Right lobe of liver (tissue), 6 donors: ENCODE measurements around the gene CD151. TPM values are rescaled to one million over a fixed set of nuclear protein-coding genes. Genes with fewer than 3 reads are reported as not detected.

Experiments used
- ATAC-seq, 4 donors: fragments of 200-7000 bp; cut with Tn5 transposase; one replicate each; pipeline ENCODE4 v1.9.1; 2020; ENCODE audit warnings: mild to moderate bottlenecking in 4 of 4, moderate library complexity in 4 of 4
- DNase-seq, 3 donors: peaks; one replicate each; pipeline ENCODE4 v3.0.0-alpha.2; 2020
- H3K27ac ChIP-seq, 3 donors: fragments of 200-600 bp; one replicate each; pipeline ENCODE4 v1.8.0; 2022
- H3K27me3 ChIP-seq, 2 donors: fragments of 200-600 bp; one replicate each; pipeline ENCODE4 v1.8.0; 2022
- H3K36me3 ChIP-seq, 4 donors: fragments of 200-600 bp; sonication (generic) in 1 of 4; one replicate each; pipeline versions ENCODE4 v1.5.1 to v1.8.0; 2017 to 2022; ENCODE audit warnings: control low read depth in 1 of 4
- H3K4me1 ChIP-seq, 4 donors: fragments of 200-600 bp; sonication (generic) in 1 of 4; one replicate each; pipeline versions ENCODE4 v1.5.1 to v1.8.0; 2017 to 2022; ENCODE audit warnings: control low read depth in 1 of 4
- H3K4me3 ChIP-seq, 3 donors: fragments of 200-600 bp; one replicate each; pipeline ENCODE4 v1.8.0; 2022
- H3K9me3 ChIP-seq, 4 donors: fragments of 200-600 bp; sonication (generic) in 1 of 4; one replicate each; pipeline versions ENCODE4 v1.5.1 to v1.8.0; 2017 to 2022; ENCODE audit warnings: control low read depth in 1 of 4
- CTCF ChIP-seq, 4 donors: fragments of 200-600 bp in 3 of 4; fragments of 450-650 bp in 1 of 4; IDR thresholded peaks; one replicate each; pipeline versions ENCODE4 v1.5.1 to v1.8.0; 2016 to 2022; ENCODE audit warnings: antibody characterized with exemption in 4 of 4, mild to moderate bottlenecking in 2 of 4
- POLR2A ChIP-seq: fragments of 450-650 bp; IDR thresholded peaks from one replicate; pipeline ENCODE4 v1.6.1; 2017; ENCODE audit warnings: antibody characterized with exemption, mild to moderate bottlenecking
- WGBS: methylation state at CpG from one replicate; pipeline ENCODE4 v1.1.6; 2018; ENCODE audit warnings: low coverage, low lambda C conversion rate; ENCODE audit not compliant: insufficient coverage; ENCODE audit errors: missing lambda C conversion rate; 5-methylcytosine and 5-hydroxymethylcytosine counted together
- intact Hi-C, 2 donors: fragments of 100-400 bp; cut with DNase I; formaldehyde crosslinking; loops; one replicate each; pipeline versions ENCODE4 v1.11.2 to v1.14.1; 2022
- total RNA-seq, 6 experiments: library from RNA; depleted of rRNA in 2 of 6; stranded (reverse); fragments of >200 nt in 2 of 6; fragmentation: NEBNext Ultra II Directional in 3 of 6; extraction: Animal tissue kit (Norgen Biotek cat#: 25700) in 3 of 6; gene quantifications; one replicate each; pipeline versions ENCODE4 v1.1.0 to v1.2.4, GENCODE V29; 2016 to 2023
- donor health status: DM: no; HTN: yes; CAD: no.
- donor health status: DM: no; HTN: no; CAD: no.
- donor health status: DM: no; HTN: no; CAD: no.
- donor health status: DM: no; HTN: yes; CAD: no.
- donor health status: DM: no; HTN: yes; CAD: no.

The CD151 gene
- total RNA-seq, 6 experiments from 2014 or later: 70.8 to 156 (median 135) TPM

- Histone ChIP-seq H3K4me1 (peaks cover 0 to 35% (median 15%) of the 10 kb centered on the region in 4 donors), H3K4me3 (no peak overlapping the region), H3K27me3 (no peaks in the 10 kb centered on the region), H3K36me3 (peaks cover 0 to 33% (median 21%) of the 10 kb centered on the region in 4 donors), H3K9me3 (no peaks in the 10 kb centered on the region), H3K27ac (no peak overlapping the region)
- no peak for TF ChIP-seq CTCF (IDR thresholded peaks at IDR 0.05)
- no CpG with 5 or more reads among the region's 14 CpGs for WGBS
- ATAC-seq (no peak), DNase-seq (no peak)
- intact Hi-C loops: no loop called here
These were observed 3.5 kb downstream of the CD151 start for GRCh38 chr11:836274-836673.

- Histone ChIP-seq H3K36me3 (peaks cover 0 to 33% (median 21%) of the 10 kb centered on the region in 4 donors), H3K27ac (no peak overlapping the region), H3K4me3 (no peak overlapping the region), H3K9me3 (no peaks in the 10 kb centered on the region), H3K4me1 (peaks cover 0 to 36% (median 14%) of the 10 kb centered on the region in 4 donors), H3K27me3 (no peaks in the 10 kb centered on the region)
- 0% methylated on average over 1 of the region's 9 CpGs for WGBS
- DNase-seq (no peak), ATAC-seq (no peak)
- intact Hi-C loops: no loop called here
- no peak for TF ChIP-seq POLR2A
- no peak for TF ChIP-seq CTCF (IDR thresholded peaks at IDR 0.05)
These were observed 3.9 kb downstream of the CD151 start for GRCh38 chr11:836700-837099.

- ATAC-seq: no peak
- Histone ChIP-seq H3K4me3 (no peak overlapping the region), H3K27me3 (no peaks in the 10 kb centered on the region), H3K36me3 (peaks cover 0 to 33% (median 21%) of the 10 kb centered on the region in 4 donors), H3K4me1 (peaks cover 0 to 34% (median 12%) of the 10 kb centered on the region in 4 donors), H3K9me3 (no peaks in the 10 kb centered on the region), H3K27ac (no peak overlapping the region)
- WGBS: 67% methylated on average over 4 of the region's 22 CpGs
- no peak for DNase-seq
- intact Hi-C loops: no loop called here
- TF ChIP-seq POLR2A: no peak
- no peak for TF ChIP-seq CTCF (IDR thresholded peaks at IDR 0.05)
These were observed 4.6 kb downstream of the CD151 start for GRCh38 chr11:837189-837989.

GRCh38 chr11:837990-838307, 5.2 kb downstream of the CD151 start:
- no peaks in the 10 kb centered on the region for H3K27me3 ChIP-seq
- no peaks in the 10 kb centered on the region for H3K9me3 ChIP-seq
- intact Hi-C loops: no loop called here
- DNase-seq: no peak
- H3K36me3 ChIP-seq: peaks cover 0 to 33% (median 21%) of the 10 kb centered on the region in 4 donors
- TF ChIP-seq CTCF (IDR thresholded peaks at IDR 0.05) (no peak), POLR2A (no peak)
- no CpG with 5 or more reads among the region's 8 CpGs for WGBS
- no peak overlapping the region for H3K4me3 ChIP-seq
- peaks cover 0 to 32% (median 12%) of the 10 kb centered on the region in 4 donors for H3K4me1 ChIP-seq
- H3K27ac ChIP-seq: no peak overlapping the region
- no peak for ATAC-seq
